GM19328 (cell line): Measurements from ENCODE around the gene TPP2.

ENCODE experiments used
- ATAC-seq: cut with Tn5 transposase; IDR thresholded peaks from one replicate; pipeline ENCODE4 v1.9.1; 2021; ENCODE audit warnings: mild to moderate bottlenecking, moderate library complexity; ENCODE audit not compliant: unreplicated experiment

Gene TPP2

DNA sequence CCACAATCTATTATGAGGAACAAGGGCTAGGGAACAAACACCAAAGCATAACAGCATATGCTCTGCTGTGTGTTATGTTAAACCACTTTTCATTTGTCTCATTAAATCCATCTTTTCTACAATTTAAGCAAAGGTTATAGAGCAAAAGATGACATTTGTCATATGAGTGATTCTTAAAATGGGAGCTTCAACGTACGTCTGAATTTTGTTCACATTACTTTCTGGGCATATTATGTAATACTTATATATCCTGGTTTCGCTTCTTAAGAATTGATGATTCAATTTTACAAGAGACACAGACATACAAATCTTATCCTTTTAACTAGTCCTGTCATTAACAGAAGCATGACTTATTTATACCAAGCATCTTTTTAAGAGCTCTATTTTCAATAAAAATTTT is 3.3 kb upstream of the TPP2 start:
- no peak for ATAC-seq

DNA sequence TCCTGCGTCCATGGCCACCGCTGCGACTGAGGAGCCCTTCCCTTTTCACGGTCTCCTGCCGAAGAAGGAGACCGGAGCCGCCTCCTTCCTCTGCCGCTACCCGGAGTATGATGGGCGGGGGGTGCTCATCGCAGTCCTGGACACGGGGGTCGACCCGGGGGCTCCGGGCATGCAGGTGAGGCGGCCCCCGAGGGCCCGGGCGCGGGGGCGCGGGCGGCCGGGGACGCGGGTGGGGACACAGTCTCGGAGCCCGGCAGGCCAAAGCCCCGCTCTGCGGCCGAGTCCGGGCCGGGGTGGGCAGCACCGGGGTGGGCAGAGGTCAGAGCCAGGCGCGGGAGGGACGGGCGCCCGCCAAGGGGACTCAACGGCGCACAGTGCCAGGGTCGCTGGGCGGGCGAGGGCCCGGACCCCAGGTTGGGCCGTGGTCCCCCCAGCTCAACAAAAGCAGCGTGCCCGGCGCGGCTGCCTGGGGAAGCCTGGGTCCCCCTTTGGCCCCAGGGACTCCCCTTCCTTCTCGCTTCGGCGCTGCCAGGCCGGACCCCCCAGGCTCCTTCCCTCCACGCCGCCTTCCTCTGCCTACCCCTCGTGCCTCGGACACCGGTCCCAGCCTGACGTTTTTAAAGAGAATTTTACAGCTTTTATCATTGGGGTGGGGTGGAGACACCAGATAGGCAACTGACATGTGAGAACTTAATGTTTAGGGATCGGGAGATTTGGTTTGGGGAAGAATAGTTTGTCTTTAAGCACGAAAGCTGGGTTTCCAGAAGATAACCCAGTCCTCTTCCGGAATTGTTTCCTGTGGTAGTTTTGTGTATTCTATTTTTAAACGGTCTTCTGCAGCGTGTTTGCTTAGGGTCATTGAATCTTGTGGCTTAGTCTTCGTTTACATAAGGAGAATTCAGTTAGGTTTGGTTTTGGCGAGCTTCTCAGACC is 509 bp downstream of the TPP2 start:
- peak; percentile 21 for ATAC-seq

DNA sequence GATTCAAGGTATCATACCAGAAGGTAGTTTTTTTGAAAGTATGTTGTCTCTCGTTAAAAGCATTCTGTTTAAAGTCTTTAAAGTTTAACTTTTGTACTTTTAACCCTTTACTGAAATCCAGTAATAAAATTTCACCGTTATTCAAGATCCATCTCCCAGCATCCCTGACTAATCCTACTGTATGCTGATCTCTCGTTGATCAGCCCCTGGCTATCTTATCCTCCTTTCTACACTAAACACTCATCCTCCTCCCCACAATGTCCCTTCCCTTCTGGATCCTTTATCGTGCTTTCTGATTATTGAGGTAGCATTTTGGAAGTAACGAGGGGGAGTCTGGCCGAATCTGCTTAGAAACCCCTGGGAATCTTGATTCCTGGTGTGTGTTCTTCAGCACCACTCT is 1.3 kb downstream of the TPP2 start:
- ATAC-seq, result no peak

DNA sequence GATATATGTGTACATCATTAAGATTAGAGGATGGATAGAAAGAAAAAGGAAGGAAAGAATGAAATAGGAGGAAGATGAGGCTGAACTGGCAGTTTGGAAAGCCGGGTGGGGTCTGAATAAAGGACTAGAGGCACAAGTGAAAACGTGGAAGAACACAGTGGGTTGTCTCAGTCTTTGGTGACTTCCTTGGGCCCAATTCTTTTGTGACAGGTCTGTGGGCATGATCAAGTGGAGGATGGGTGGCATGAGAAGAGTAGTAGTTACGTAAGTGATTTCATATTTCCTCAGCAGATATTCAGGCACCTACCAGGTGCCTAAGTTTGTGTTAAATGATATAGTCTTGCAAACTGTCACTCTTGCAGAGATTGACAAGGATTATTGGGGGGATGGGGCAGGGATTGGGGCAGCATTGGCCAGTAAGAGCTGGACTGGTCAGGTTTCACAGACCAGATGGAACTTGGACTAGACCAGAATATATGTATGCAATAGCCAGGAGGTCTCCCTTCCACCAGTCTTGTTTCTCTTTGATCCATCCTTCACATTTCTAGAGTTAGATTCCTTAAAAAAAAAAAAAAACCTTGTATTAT is 2.7 kb downstream of the TPP2 start:
- ATAC-seq, result no peak

DNA sequence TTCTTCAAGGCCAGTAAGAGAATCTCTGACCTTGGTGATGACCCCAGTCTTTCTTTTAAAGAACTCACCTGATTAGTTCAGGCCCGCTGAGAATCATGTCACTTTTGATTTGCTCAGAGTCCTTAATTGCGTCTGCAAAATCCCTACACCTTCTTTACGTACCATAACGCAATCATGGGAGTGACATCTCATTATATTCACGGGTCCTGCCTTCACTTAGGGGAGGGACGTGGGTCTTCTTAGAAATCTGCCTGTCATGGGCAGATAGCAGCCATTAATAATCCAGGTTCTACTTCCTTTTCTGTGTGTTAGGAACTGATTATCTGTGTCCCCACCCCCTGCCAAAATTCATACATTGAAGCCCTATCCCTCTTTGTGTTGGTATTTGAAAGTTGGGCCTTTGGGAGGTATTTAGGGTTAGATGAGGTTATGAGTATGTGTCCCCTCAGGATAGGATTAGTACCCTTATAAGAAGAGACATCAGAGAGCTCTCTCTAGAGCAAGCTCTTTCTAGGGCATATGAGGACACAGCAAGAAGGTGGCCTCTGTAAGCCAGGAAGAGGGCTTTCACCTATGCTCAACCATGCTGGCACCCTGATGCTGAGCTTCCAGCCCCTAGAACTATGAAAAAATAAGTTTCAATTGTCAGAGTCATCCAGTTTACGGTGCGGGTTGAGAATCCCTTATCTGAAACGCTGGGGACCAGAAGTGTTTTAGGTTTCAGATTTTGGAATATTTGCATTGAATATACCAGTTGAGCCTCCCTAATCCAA is 9.9 kb downstream of the TPP2 start:
- no peak for ATAC-seq

DNA sequence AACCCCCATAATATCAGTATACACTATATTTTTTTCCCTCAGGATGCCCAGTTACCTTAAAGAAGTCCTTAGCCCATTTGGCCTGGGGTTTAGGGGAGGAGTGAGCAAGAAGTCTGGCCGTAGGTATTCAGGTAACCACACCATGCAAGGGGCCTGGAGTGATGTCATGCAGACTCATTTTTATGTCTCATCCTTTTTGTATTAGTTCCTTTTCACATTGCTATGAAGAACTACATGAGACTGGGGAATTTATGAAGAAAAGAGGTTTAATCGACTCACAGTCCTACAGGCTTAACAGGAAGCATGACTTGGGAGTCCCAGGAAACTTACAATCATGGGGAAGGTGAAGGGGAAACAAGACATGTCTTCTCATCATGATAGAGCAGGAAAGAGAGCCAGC is 12.2 kb downstream of the TPP2 start:
- ATAC-seq, result no peak

DNA sequence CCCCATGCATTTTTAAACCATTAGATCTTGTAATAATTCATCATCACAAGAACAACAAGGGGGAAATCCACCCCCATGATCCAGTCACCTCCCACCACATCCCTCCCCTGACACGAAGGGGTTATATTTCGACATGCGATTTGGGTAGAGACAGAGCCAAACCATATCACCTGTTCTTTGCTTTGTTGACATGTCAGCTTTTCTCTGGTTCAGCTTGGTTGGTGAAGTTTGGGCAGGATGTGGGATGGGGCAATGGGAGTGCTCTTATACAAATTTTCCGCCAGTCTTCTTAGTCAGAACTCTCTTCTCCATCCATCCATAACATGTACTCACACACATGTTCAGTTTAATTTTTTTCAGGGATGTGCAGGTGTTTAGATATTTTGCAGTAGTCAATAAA is 12.9 kb downstream of the TPP2 start:
- ATAC-seq, result no peak

DNA sequence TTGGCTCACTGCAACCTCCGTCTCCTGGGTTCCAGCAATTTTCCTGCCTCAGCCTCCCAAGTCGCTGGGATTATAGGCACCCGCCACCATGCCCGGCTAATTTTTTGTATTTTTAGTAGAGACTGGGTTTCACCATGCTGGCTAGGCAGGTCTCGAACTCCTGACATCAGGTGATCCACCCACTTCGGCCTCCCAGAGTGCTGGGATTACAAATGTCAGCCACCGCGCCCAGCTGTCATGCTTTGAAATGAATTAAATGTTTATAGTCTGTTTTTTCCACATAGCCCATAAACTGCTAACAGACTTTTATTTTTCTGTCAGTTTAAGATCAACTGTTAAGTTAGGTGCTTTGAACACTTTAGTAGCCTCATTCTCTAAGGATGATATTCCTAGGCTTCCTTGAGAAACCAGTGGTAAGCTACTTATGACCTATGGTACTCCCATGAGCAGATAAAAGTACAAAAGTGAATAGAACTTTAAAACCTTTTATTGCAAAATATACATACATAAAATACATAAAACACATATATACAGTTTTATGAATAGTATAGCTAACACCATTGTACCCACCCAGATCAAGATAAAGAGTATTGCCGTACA is 13.6 kb downstream of the TPP2 start:
- no peak for ATAC-seq

DNA sequence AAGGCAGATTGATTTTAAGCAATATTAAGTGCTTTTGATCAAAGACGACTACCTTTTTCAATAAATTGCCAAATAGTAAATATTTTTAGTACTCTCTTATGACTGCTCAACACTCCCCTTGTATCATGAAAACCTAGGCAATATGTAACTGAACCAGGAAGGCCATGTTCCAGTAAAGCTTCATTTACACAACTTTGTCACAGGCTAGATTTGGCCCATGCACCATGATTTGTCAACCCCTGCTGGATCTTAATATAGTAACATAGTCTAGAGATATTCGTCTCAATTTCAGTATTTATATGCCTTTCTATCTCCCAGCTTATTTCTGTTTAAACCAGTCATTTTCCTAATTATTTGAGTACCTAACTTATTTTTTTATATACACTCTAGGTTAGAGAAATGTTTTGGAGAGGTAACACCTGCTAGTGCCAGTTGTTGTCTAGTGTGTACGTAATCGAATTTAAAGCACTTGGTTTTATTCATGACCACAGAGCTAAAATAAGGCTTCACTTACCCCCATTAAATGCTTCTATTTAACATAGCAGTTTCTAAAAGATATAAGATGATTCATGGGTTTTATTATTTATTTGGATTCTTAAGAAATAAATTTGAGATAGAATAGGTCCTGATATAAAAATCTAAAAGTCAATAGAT is 21.0 kb downstream of the TPP2 start:
- no peak for ATAC-seq

DNA sequence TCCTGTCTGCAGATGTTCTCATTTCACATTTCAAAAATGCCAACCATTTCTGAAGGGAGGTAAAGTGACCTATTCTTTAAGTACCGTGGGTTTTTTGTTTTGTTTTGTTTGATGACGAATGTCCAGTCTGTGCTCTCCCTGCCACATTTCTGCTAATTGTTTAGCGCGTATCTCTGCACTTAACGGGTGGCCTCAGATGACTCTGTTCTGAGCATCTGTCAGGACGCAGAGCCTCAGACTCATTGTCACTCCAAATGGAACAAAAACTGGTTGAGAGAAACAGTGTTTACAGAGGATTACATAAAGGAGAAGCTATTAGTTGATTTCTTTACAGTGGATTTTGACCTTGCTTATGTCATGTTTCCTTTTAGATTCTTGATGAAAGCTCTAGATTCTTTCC is 23.7 kb downstream of the TPP2 start:
- ATAC-seq, result no peak

DNA sequence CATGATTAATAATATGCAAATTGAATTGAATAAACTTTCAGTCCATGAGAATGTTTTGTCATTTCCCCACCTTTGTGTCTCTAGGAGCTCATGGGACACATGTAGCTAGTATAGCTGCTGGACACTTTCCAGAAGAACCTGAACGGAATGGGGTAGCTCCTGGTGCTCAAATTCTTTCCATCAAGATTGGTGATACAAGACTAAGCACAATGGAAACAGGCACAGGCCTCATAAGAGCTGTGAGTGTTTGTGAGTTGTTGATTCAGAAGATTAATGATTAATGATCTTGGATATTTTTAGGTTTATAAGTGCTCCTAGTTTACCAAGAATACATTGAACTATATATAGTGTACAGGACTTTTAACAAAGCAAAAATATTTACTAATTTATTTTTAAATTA is 30.1 kb downstream of the TPP2 start:
- no peak for ATAC-seq

DNA sequence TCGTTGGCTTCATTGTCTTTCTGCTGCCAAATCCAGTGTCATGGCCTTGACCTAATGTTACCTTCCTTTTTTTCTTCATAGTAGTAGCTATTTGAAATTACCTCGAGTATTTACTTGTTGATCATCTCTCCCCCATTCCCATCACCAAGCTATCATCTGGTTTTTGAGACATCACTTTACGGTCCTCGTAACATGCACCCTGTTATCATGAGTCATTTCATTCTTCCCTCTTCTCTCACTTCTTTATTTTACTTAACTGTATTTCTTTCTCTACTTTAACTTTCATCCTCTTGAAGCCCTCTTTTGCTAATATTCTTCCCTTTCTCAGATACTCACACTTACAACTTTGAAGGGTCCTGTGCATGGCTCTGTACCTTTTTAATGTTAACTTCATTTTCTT is 31.8 kb downstream of the TPP2 start:
- no peak for ATAC-seq

DNA sequence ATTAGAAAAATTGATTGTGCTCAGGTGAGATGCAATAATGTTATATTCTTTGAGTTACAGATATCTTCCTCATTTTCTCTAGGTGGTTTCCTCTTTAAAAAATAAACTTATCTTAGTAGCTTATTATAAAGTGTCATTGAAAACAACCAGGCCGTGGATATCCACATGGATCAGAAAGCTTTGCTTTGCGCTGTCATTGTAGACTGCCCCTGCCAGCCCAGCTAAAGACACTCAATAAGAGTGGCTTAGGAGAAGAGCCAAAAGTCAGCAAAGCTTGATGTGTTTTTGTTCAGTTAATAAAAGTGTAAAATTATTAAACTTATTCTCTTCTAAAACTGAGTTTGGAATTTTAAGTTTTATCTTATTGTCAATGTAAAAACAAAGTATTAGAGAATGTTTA is 34.4 kb downstream of the TPP2 start:
- ATAC-seq, result no peak

DNA sequence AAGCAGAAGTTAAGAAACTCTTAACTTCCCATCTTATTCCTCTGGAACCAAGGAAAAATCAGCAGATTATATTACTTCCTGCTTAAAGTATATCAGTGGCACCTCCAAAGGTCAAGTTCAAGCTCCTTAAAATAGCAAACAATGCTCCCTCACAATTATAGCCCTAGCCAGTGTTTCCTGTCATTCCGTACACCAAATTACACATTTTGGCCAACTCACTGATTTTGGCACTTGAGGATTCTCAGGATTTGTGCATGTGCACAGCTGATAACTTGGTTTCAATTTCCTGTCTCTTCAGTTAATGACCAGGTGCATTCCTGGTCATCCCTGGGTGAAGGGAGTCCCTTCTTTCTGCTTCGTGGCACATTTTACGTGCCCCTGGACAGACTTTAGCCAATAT is 42.0 kb downstream of the TPP2 start:
- ATAC-seq, result no peak

DNA sequence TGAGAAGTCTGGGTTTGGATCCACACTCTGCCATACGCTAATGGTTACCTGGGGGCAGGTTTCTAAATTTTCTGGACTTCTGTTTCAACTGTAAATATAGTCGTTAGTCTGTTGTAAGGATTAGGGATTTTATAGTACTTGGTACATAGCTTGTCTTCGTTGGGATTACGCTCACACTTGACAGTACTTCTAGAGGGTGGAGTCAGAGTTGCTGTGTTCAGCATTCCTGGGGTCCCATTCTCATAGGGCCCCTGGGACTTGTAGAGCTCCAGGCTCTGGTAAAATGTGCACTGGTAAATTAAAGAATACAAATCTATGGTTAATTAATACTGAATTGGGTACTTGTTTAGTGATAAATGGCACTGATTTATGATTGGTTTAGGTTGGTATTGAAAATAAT is 45.2 kb downstream of the TPP2 start:
- ATAC-seq, result no peak

DNA sequence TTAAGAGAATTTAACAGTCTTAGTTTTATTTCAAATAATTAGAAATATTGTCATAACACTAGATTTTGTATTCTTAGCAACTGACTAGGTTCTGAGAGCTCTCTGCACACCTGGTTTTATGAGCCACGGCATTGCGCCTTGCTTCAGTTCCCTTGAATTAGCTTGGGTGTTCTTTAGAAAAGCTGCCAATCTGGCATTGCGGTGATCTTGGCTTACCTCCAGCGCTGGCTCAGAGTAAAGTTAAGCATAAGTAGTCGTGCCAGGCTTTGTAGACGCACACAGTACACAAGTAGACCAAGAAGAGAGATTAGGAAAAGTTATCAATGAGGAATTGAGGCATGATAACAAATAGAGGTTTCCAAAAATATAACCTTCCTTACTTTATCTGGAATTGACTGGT is 45.7 kb downstream of the TPP2 start:
- no peak for ATAC-seq

DNA sequence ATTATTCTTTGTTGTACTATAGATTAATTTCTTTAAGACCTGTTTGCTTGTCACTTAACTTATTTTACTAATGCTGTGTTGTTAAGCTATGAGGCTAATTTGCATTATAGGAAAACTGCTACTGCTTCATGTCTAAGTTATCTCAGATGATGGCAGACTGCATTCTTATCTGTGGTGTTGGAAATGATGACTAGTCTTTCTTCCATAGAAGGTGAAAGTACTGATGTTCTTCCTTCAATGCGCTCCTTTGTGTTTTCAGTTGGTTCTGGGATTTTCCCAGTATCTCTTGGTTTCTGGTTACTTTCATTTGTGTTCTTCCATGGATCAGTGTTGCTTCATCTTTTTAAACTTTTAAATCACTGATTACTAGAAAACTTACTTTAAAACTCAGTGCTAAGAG is 46.9 kb downstream of the TPP2 start:
- ATAC-seq, result no peak

DNA sequence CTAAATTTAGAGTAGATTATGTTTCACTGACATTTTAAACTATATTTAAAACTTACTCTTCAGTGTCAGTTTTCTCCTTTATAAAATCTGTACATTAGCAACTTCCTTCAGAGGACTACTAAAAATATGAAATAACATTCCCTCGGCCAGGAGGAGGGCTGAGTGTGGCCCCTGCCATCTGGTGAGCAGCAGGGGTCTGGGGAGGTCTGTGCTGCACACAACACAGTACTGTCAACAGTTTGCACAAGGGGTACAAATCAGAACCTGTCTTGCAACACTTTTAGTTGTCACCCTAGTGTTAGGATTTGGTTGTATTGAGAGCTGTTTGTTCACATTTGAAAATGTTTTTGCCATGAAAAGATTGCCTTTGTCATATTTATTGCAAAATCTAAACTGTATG is 48.9 kb downstream of the TPP2 start:
- ATAC-seq, result no peak

DNA sequence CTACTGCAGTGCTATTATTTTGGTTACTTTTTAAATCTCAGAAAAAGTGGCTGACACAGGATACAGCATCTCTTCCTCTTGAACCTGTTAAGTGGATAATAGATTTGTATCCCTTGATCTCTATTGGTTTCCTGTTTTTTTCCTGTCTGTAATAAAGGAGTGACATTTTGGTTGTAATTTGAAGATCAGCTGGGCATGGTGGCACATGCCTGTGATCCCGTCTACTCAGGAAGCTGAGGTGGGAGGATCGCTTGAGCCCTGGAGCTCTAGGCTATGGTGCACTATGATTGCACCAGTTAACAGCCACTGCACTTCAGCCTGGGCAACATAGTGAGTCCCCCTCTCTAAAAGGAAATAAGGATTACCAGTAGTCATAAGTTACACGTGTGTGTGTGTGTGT is 51.3 kb downstream of the TPP2 start:
- no peak for ATAC-seq

DNA sequence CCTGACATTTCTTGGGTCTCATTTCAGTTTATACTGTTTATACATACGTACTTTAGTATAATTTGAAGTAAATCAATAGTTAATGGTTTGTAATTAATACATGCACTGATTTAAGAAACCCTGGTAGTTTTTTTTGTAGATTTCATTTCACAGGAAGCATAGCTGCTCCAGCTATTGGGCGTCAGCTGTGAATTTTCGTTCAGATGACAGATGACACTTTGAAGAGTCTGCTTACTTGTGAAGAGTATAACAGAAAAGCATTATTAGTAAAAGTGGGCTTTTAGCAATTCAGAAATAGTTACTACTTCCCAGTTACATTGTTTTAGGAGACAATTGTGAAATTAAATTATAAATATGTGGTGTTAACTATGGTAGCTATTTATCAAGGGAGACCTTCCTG is 53.7 kb downstream of the TPP2 start:
- no peak for ATAC-seq

DNA sequence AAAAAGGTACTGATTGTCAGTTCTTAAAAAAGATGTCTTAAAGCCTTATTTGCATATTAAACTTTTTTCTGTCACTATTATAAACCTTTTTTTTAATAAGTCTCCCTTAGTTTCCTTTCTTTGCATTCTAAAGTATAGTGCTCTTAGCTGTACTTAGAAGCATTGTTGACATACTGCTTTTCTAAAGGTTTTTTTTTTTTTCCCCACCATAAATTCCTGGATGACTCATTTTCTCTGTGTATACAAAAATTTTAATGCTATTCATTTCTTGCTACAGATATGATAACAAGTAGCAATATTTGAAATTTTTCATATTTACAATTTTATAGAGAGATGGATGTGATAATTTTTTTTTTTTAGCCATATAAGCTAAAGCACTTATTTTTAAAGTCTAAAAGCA is 54.6 kb downstream of the TPP2 start:
- ATAC-seq, result no peak
